ENCODE results near the gene LPCAT4.

- no peak for TF ChIP-seq EZH2 (IDR thresholded peaks at IDR 0.05)
- TF ChIP-seq POLR2AphosphoS5 (IDR thresholded peaks at IDR 0.05; ENCODE audit: borderline replicate concordance, low read depth, low read length): no peak
Observed at GRCh38 chr15:34336231-34336990, 30.6 kb downstream of the LPCAT4 start.
